Fibroblast of pulmonary artery (primary cell): ENCODE results near the gene SORT1.

Source experiments
- DNase-seq: peaks from one replicate; pipeline ENCODE4 v3.0.0-alpha.2; 2010; ENCODE audit warnings: low read depth
- H3K4me3 ChIP-seq: replicated peaks from 2 replicates; pipeline ENCODE4 v1.5.1; 2011; ENCODE audit warnings: low read depth, mild to moderate bottlenecking, control low read depth, low read length, moderate library complexity
- CTCF ChIP-seq: IDR thresholded peaks from 2 replicates; pipeline ENCODE4 v1.5.1; 2011; ENCODE audit warnings: mild to moderate bottlenecking, control low read depth, low read length, inconsistent platforms; ENCODE audit errors: missing control alignments

The SORT1 gene

GRCh38 chr1:109299558-109300343, 98.0 kb downstream of the SORT1 start:
- TF ChIP-seq CTCF = no peak
- DNase-seq = peak; percentile 86
- H3K4me3 ChIP-seq = no peak overlapping the region

GRCh38 chr1:109298666-109299557, 98.8 kb downstream of the SORT1 start:
- no peak overlapping the region for H3K4me3 ChIP-seq
- no peak for TF ChIP-seq CTCF
- peak; percentile 87 for DNase-seq

- TF ChIP-seq CTCF = no peak
- no peak overlapping the region for H3K4me3 ChIP-seq
- no peak for DNase-seq
Measured at GRCh38 chr1:109296782-109297181, 100.9 kb downstream of the SORT1 start.

- no peak overlapping the region for H3K4me3 ChIP-seq
- no peak for DNase-seq
- TF ChIP-seq CTCF = no peak
Measured at GRCh38 chr1:109295712-109296415, 101.9 kb downstream of the SORT1 start.

GRCh38 chr1:109294481-109294880, 103.2 kb downstream of the SORT1 start:
- no peak for DNase-seq
- no peak overlapping the region for H3K4me3 ChIP-seq
- TF ChIP-seq CTCF = no peak

GRCh38 chr1:109293026-109293425, 104.7 kb downstream of the SORT1 start:
- H3K4me3 ChIP-seq = no peak overlapping the region
- TF ChIP-seq CTCF = no peak
- no peak for DNase-seq
